GM23338 (cell line): ENCODE results near the gene MTCH2.

Experiments
- CREB1 ChIP-seq: fragments of 250-450 bp; sonication (Bioruptor Pico); IDR thresholded peaks from 2 replicates; pipeline ENCODE4 v1.5.0; 2020; ENCODE audit warnings: low read depth, mild to moderate bottlenecking, moderate library complexity
- CTCF ChIP-seq, 2 experiments: fragments of 200-600 bp in 1 of 2; sonication (generic) in 1 of 2; conservative IDR thresholded peaks; 2 replicates each; pipeline versions ENCODE4 v1.5.1 to v1.6.1; 2016 to 2017; ENCODE audit warnings: antibody characterized with exemption in 2 of 2, low read depth in 2 of 2, mild to moderate bottlenecking in 2 of 2, moderate library complexity in 1 of 2
- EZH2 ChIP-seq: fragments of 200-600 bp; sonication (generic); IDR thresholded peaks from one replicate; pipeline ENCODE4 v1.8.0; 2017; ENCODE audit warnings: antibody characterized with exemption, mild to moderate bottlenecking, low read depth; ENCODE audit not compliant: unreplicated experiment
- EZH2phosphoT487 ChIP-seq: fragments of 200-600 bp; sonication (generic); IDR thresholded peaks from one replicate; pipeline ENCODE4 v1.8.1; 2018; ENCODE audit warnings: antibody characterized with exemption; ENCODE audit not compliant: unreplicated experiment
- JUNB ChIP-seq: IDR thresholded peaks from one replicate; pipeline ENCODE4 v1.6.1; 2016; ENCODE audit warnings: antibody characterized with exemption; ENCODE audit not compliant: unreplicated experiment
- NANOG ChIP-seq: IDR thresholded peaks from 2 replicates; pipeline ENCODE4 v1.6.1; 2016; ENCODE audit warnings: antibody characterized with exemption, borderline replicate concordance
- POLR2AphosphoS5 ChIP-seq: IDR thresholded peaks from 2 replicates; pipeline ENCODE4 v1.6.1; 2016; ENCODE audit warnings: antibody characterized with exemption, low read depth
- REST ChIP-seq: IDR thresholded peaks from one replicate; pipeline ENCODE4 v1.6.1; 2018; ENCODE audit warnings: antibody characterized with exemption; ENCODE audit not compliant: unreplicated experiment
- ZNF114 ChIP-seq: fragments of 250-450 bp; sonication (Bioruptor Pico); IDR thresholded peaks from 2 replicates; pipeline ENCODE4 v1.5.0; 2020; ENCODE audit warnings: mild to moderate bottlenecking, moderate library complexity
- TF ChIP-seq, protein P1 (sequence below): IDR thresholded peaks from 2 replicates; pipeline ENCODE4 v1.6.1; 2016; ENCODE audit warnings: antibody characterized with exemption

DNA sequence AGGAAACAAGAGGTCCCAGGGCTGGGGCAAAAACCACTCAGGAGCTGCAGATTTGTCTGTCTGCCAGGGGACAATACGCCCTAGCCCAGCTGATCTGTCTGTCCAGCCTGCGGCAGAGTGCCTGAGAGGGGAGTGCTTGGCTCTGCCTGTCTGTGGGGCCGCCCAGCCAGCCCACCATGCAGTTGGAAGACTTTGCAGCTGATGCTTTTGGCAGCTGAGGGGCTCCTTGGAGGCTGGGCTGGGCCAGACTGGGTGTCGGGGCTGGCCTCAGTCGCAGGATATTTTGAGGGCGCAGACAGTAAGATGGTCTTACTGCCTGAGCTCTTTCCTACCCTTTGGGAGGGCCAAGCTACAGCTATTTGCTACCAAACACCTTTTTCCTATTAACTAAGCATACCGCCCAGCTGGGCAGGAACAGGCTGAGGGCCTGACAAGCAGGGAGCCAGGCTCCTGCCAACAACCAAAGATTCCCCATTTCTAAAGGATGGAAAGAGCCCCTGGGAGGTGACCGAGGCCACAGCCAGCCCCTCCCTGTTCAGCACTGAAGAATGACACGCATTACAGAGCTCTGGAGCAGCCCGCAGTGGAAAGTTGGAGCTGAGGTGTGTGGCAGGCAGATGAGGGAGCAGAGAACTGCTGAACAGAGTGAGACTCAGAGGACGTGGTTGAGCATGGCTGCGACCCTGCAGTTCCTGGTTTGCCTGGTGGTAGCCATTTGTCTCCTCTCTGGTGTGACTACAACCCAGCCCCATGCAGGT, 56.1 kb downstream of the MTCH2 start, which contains the start of gene FAM180B:
- TF ChIP-seq CTCF (conservative IDR thresholded peaks at IDR 0.05; ENCODE audit: low read depth in 2 of 2), result no peak
- TF ChIP-seq EZH2, result no peak
- TF ChIP-seq REST, result no peak
- TF ChIP-seq POLR2AphosphoS5, result no peak
- no peak for TF ChIP-seq JUNB
- TF ChIP-seq EZH2phosphoT487, result no peak
- TF ChIP-seq CREB1 (CRISPR knock-in tag), result no peak
- no peak for TF ChIP-seq NANOG
- TF ChIP-seq ZNF114, result no peak
- TF ChIP-seq, protein P1, sequence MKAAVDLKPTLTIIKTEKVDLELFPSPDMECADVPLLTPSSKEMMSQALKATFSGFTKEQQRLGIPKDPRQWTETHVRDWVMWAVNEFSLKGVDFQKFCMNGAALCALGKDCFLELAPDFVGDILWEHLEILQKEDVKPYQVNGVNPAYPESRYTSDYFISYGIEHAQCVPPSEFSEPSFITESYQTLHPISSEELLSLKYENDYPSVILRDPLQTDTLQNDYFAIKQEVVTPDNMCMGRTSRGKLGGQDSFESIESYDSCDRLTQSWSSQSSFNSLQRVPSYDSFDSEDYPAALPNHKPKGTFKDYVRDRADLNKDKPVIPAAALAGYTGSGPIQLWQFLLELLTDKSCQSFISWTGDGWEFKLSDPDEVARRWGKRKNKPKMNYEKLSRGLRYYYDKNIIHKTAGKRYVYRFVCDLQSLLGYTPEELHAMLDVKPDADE, result no peak
